Measurements from ENCODE around the gene RGS18. TPM values are rescaled to one million over a fixed set of nuclear protein-coding genes. Genes with fewer than 3 reads are reported as not detected.
"Not testable (repeated sequence)": the region's sequence is repeated elsewhere in the genome, so short reads cannot be mapped to it uniquely, and the experiment has no call there.

RGS18 gene, protein sequence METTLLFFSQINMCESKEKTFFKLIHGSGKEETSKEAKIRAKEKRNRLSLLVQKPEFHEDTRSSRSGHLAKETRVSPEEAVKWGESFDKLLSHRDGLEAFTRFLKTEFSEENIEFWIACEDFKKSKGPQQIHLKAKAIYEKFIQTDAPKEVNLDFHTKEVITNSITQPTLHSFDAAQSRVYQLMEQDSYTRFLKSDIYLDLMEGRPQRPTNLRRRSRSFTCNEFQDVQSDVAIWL
- polyA plus RNA-seq (ENCODE audit: insufficient read length in 4 of 4): 1 to 10 TPM; 1.9 to 5.8 (median 2.9) TPM

DNA sequence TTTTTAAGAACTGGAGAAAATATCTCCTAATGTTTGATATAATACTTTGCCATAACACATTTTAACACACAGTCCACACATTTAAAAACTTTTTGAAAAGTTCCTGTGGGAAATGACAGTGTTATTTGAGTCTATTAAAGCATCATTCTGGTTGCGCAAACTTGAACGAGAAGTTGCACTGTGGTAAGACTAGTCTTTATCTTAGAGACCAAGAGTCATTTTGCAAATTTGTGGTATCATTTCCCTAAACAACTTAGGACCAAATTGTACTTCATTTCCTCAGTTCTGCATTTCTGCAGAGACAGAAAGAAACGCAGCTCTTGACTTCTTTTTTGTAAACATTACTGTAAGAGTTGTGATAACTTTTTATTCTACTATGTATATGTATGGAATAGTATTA lies at the start of gene RGS18:
Gene RGS18 (plus strand): TSS at position 282 of the 400 bp plus-strand sequence. CDS start 176 bp downstream, outside the sequence.
- DNase-seq (ENCODE audit: low read depth in 4 of 4, low spot score in 3 of 4): no peak

DNA sequence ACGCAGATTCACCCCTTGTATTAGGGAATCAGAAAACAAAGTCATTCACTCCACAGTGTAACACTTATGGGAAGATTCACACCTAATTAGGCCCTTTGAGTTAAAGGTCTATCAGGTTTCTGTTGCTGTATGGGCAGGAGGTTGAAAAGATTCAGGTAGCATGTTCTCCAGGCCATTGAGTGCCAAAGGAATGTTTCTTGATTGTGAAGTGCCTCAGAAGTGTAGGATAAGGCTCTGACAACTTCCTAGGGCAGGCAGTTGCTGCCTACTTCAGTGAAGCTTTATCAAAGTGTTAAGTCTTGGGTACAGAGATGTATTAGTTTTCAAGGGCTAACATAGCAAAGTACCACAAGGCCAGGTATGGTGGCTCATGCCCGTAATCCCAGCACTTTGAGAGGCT lies 48.7 kb upstream of the RGS18 start:
- no peak for DNase-seq (ENCODE audit: low read depth in 4 of 4, low spot score in 3 of 4)

DNA sequence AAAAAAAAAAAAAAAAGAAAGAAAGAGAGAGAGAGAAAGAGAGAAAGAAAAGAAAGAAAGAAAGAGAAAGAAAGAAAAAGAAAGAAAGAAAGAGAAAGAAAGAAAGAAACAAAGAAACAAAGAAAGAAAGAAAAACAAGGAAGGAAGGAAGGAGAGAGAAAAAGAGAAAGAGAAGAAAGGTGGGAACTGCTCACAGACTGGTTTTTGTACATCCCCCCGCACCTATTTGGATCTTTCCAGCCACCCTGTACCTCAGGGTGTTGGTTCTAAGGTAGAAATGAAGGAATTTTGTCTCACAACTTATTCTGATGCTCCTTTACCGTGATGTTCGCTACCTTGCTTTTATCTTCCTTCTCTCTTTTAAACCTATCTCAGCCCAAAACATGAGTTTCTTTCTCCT lies 43.3 kb upstream of the RGS18 start:
- DNase-seq (ENCODE audit: low read depth in 4 of 4, low spot score in 3 of 4): no peak

DNA sequence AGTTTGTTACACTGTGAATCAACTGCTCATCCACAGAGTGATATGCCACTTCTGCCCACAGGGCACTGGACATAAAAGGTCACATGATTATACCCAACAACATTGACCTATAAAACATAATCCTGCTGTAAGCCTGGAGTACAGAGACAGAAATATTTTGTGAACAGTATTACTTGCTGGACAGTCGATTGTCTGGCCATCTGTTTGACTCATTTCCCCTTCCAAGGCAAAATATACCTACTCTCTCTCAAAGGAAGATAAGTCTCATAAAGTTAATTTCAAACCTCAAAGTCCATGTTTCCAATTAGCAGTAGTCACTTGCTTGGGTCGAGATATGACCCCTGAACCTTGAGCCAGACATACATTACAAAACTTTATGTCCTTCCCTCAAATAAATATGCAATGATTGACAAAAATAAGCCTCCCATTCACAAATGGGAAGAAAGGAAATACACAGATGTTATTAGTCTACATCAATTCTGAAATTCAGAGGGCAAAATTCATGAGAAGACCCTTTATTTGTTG lies 39.3 kb upstream of the RGS18 start:
- DNase-seq (ENCODE audit: low read depth in 4 of 4, low spot score in 3 of 4): no peak

DNA sequence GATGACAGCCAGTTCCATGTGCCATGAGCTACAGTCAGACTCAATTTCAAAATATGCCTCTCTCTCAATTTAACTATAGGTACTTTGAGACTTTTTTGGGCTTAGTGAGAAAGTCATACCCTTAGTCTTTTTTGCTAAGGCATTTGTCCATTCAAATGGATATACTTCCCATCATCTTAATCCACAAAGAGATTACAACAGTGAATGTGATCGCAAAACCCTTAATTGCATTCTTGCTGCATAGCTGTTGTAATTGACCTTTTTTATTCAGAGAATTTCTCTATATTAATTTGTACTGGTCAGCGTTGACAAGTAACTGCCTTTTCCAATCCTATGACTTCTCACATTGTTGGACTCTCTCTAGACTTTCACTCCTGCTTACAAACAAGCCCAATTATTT lies 38.6 kb upstream of the RGS18 start:
- no peak for DNase-seq (ENCODE audit: low read depth in 4 of 4, low spot score in 3 of 4)

DNA sequence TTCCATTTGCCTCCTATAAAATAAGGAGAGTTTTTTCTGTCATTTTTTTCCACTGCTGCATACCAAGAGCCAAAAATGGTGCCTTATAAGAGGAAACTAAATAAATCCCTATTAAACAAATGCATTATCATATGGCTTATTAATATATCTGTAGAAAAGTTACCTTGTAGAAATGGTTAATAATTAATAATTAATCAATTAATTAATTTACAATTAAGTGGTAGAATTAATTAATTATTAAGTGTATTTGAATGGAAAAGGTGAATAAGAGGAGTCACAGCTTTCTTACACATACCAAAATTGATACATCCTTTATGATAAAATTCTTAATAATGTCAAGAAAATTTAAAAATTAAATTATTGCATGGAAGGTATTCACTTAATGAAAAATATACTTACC lies 35.6 kb upstream of the RGS18 start:
- no peak for DNase-seq (ENCODE audit: low read depth in 4 of 4, low spot score in 3 of 4)

DNA sequence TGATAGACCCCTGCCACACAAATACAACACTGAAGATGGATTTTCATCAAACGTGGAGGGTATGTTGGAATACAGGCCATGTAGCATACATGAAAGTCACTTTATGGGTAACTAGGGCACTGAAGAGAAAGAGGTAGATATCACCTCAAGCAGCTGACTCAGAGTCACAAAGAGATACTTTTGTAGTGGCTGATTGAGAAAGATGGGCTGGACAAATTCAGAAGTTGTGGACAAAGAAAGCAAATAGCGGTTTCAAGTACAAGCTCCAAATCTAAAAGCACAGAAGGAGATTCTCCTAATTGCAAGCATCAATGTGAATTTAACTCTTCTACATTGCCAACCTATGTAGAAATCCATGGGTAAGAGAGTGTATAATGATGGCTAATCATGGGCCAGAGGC lies 35.0 kb upstream of the RGS18 start:
- no peak for DNase-seq (ENCODE audit: low read depth in 4 of 4, low spot score in 3 of 4)

DNA sequence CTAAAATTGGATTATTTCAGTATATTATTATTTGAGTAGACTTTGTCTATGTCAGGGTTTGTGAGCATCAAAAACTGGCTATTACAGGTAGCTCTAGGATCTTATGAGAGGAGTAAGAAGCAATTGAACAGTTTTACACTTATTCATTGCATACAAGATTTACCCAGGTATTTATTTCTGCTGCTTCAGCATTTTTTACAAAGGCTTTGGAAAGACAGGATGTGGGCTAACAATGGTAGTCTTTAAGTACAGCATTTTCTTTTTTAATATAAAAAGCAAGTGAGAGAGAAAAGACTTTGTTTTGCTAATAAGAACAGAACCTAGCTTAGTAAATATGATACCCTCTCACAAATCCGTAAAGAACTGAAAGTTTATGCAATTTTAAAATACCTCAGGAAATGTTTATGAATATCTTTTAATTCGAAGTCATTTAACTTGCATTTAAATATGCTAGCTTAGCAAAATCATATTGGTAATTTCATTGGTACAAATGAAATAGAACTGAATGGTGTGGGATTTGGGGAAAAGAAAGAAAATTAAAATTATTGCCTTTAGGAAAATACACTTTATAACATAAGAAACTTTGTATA lies 32.1 kb upstream of the RGS18 start:
- DNase-seq (ENCODE audit: low read depth in 4 of 4, low spot score in 3 of 4): no peak

DNA sequence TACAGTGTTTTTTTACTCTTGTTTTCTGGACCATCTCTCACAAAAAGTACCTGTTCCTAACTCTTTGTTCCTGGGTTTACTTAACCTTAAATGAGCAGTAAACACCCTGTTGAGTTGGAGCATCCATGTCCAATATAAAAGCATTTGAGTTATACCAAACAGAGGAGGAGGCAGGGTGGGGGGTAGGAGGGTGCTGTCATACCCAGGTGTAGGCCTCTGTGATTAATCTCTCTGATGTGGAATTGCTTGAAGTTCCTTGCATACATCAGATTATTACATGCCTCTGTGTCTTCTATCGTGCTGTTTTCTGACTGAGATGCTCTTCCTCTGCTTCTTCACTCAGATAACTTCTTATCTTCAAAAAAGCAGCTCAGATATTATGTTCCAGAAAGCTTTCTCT lies 28.1 kb upstream of the RGS18 start:
- no peak for DNase-seq (ENCODE audit: low read depth in 4 of 4, low spot score in 3 of 4)

DNA sequence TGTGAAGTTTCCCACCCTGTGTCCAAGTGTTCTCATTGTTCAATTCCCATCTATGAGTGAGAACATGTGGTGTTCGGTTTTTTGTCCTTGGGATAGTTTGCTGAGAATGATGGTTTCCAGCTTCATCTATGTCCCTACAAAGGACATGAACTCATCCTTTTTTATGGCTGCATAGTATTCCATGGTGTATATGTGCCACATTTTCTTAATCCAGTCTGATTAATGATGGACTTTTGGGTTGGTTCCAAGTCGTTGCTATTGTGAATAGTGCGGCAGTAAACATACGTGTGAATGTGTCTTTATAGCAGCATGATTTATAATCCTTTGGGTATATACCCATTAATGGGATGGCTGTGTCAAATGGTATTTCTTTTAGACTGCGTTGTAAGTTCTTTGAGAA lies 27.4 kb upstream of the RGS18 start:
- not testable (repeated sequence) for DNase-seq (ENCODE audit: low read depth in 4 of 4, low spot score in 3 of 4)

DNA sequence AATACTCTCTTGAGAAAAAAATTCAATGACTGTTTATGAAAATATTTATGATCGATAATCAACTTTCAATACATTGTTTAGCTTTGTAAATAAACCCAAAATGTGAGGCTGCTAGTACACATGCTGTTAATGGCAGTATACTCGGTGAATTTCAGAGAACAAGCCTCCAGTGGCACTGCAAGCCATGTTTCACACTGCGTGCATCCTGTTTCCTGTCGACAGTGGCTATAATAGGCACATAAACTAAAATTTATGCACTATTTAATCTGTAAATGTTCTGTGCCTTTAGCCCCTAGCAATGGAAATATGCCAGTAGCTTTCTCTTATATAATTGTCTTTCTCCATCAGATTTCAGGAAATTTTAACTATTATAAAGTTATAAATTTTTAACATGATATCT lies 26.3 kb upstream of the RGS18 start:
- DNase-seq (ENCODE audit: low read depth in 4 of 4, low spot score in 3 of 4): no peak

DNA sequence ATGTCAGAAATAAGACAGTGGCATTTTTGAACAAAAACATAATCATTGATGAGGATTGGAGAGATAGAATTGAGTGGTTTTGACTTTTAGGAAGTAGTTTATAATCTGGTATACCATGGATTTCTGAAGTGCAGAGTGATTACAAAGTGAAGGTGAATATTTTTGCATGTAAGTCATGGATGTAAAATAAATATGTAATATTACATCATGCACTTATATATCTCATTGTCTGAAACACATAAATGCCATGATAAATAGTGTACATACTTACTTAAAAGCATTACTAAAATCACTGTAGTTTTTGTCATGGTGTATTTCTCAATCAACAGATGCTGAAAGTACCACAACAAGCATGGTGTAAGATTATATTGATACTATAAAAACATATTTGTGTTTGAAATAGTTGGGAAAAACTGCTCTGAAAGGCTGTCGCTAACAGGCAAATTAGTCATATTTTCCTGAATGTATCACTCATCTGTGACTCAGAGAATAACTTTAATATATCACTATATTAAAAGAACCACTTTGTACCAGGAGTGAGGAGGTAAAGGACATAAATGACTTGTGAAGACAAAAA lies 24.8 kb upstream of the RGS18 start:
- no peak for DNase-seq (ENCODE audit: low read depth in 4 of 4, low spot score in 3 of 4)

DNA sequence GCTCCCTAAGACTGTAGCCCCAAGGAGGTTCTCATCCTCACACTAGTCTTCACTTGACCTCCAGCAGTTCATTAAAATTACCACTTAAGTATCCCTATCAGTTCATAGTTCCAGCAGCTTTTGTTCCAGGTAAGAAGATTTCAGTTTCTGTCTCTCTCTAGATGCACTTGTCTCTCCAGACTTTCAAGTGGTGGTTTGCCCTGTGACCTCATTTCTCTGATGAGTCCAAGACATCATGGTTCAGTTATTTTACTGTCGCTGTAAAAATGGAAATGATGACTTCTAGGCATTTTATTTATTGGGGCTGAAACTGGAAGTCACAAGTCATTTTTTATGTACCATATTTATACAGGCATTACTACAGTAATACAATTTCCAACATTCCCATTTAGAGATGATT lies 17.9 kb upstream of the RGS18 start:
- DNase-seq (ENCODE audit: low read depth in 4 of 4, low spot score in 3 of 4): no peak

DNA sequence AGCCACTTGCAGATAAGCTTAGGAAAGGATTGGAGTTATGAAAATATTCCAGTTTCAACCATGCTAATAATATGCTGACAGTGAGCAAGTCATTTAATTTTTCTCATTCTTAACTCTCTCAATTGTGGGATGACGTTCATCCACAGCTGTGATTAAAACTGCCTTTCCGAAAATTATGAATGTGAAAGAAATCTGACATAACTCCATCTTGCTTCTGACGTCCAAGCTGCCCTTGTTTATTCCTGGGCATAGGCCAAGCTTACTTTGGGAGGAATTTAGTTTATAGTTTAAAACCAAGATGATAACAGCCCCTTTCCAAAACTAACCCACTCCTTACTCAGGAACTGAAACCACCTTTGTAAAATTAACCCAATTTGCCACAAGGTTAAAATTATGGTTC lies 11.0 kb upstream of the RGS18 start:
- no peak for DNase-seq (ENCODE audit: low read depth in 4 of 4, low spot score in 3 of 4)

DNA sequence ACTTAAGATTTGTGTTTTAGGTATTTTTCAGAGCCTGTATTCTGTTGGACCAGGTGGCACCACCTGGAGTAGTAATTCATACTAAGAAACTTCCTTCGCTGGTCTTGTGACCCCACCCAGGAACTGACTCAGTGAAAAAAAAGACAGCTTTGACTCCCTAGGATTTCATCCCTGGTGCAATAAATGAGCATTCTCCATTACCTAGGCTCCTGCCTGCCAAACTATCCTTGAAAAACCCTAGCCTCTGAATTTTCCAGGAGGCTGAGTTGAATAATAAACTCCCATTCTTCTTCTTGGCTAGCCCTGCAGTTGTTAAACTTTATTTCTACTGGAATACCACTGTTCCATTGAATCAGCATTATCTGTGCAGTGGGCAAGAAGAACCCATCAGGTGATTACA lies 10.6 kb upstream of the RGS18 start:
- DNase-seq (ENCODE audit: low read depth in 4 of 4, low spot score in 3 of 4): no peak

DNA sequence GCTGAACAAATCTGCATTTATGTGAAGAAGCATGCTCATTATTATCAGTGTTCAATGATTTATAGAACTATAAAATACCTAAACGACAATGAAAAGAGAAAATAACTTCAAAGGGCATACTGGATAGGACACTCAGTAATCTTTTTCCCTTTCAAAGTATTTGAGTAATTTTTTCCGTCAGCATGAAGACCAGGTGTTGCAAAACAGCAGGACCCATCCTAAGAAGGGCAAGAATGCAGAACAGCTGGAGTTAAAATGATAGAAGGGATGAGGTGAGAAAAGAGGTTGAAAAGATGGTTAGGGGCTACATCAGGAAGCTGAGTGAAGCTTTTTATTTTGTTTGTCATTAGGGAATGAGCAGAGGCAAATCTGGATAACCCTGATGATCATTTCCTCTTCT lies 7.1 kb upstream of the RGS18 start:
- no peak for DNase-seq (ENCODE audit: low read depth in 4 of 4, low spot score in 3 of 4)

DNA sequence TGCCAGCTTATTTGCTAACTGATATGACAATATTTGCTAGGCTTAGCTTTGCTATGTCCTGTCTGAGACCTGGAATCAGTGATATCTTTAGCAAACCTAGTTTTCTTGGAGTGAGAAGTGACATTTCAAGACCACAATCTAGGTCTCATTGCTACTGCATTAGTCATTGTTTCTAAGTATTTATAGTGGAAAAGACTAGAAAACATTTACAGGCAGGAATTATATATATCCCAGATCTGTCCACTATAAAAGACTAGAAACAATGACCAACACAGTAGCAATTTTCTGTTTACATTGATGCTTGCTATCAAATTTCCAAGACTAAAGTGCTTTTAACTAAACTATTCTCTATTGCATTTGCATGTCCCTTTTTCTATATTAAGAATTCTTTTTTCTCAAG lies 5.0 kb upstream of the RGS18 start:
- DNase-seq (ENCODE audit: low read depth in 4 of 4, low spot score in 3 of 4): no peak

DNA sequence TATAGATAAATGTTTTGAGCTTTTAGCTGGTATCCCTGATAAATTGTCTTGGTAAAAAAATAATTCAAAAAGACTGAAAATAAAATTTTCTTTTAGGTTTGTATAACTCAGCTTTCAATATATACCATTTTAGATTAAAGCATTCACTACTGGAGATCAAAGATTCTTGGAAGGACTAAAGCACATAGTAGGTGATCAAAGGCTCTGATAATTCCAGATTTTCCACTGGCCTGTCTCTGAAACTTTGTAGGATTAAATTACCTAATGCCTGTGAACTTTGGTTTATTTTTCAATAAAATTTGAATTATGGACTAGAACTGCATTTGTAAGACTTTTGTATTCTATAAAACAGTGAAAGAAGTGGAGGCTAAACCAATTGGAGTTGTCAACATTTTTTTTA lies 1.2 kb upstream of the RGS18 start:
- no peak for DNase-seq (ENCODE audit: low read depth in 4 of 4, low spot score in 3 of 4)

DNA sequence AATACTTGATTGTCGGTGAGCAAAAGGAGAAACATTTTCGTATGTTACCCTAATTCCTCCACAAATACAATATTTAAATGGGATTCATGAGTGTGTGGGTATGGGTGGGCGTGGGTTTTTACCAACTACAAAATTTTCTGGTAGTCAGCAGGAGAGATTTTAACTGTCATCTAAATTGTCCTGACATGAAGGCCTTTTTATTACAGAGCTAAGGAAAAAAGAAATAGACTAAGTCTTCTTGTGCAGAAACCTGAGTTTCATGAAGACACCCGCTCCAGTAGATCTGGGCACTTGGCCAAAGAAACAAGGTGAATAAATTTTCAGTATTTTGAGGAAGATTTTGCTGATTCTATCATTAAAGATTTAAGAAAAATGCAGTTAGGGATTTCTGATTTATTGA lies 752 bp downstream of the RGS18 start:
- DNase-seq (ENCODE audit: low read depth in 4 of 4, low spot score in 3 of 4): no peak

DNA sequence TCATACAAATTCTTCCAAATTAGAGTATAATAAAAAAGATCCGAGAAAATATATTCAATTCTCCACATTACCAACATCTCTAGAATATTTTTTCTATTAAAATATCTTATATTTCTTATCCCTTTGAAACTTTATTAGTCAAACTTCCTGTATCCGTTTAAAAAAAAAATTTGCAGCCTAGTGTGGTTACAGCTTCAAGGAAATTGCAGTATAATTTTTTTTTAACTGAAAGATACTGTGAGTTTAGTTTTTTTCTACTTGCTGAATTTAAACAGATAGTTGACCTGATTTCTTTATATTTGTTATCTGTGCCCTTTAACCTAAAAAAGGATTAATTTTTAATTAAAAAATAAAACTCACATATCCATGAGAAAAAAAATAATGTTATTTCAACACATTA lies 1.5 kb downstream of the RGS18 start:
- no peak for DNase-seq (ENCODE audit: low read depth in 4 of 4, low spot score in 3 of 4)

DNA sequence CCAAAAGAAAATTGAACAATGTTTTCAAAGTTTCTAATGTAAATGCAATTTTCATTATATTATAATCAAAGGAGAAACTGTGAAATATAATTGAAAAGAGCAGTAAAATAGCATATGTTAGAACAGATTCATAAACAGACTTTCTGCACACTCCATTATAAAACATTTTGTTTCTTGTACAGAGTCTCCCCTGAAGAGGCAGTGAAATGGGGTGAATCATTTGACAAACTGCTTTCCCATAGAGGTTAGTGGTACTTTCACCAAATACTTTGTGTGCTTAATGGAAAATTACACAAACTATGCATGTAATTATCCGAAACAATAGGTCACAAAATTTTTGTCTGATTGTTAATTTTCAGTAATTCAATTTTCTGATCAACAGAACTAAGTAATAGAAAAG lies 1.9 kb downstream of the RGS18 start:
- DNase-seq (ENCODE audit: low read depth in 4 of 4, low spot score in 3 of 4): no peak

DNA sequence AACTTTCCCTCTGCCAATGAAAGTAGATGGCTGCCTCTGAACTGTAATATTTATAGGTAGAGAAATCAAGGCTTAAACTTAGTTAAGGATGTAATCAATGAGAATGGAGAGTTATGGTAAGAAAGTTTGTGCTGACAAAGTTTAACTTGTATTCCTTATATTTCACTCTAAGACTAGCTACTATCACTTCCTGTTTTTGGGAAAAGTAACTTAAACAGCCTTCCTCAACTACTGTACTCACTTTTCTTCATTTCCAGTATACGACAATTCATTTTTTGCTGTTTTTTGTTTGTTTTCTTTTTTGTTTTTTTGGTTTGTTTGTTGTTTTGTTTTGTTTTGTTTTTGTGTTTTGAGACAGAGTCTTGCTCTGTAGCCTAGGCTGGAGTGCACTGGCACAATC lies 3.7 kb downstream of the RGS18 start:
- no peak for DNase-seq (ENCODE audit: low read depth in 4 of 4, low spot score in 3 of 4)
